Measurements from ENCODE around the gene BCL6.
"Not testable (repeated sequence)": the region's sequence is repeated elsewhere in the genome, so short reads cannot be mapped to it uniquely, and the experiment has no call there.

The BCL6 gene

GRCh38 chr3:187686621-187687273, 58.5 kb downstream of the BCL6 start:
- Histone ChIP-seq H3K9ac (ENCODE audit: low read length in 2 of 2) (no peak overlapping the region), H3K4me3 (ENCODE audit: low read length in 2 of 2) (no peak overlapping the region), H3K27ac (ENCODE audit: low read length) (no peak overlapping the region), H3K4me1 (ENCODE audit: control insufficient read depth, insufficient read depth, low read length) (no peaks in the 10 kb centered on the region), H3K36me3 (ENCODE audit: control insufficient read depth in 2 of 2, insufficient read depth in 2 of 2, low read length in 2 of 2) (no peaks in the 10 kb centered on the region), H3K27me3 (ENCODE audit: control insufficient read depth in 1 of 2, insufficient read depth in 2 of 2, low read length in 2 of 2) (peaks cover 0 to 4% of the 10 kb centered on the region in 2 donors), H3K9me3 (ENCODE audit: control insufficient read depth in 2 of 2, low read length in 2 of 2) (peaks cover 5 to 6% of the 10 kb centered on the region in 2 donors)

GRCh38 chr3:187685948-187686347, 59.3 kb downstream of the BCL6 start:
- Histone ChIP-seq H3K4me3 (ENCODE audit: low read length in 2 of 2) (no peak overlapping the region), H3K27me3 (ENCODE audit: control insufficient read depth in 1 of 2, insufficient read depth in 2 of 2, low read length in 2 of 2) (peaks cover 0 to 4% of the 10 kb centered on the region in 2 donors), H3K9ac (ENCODE audit: low read length in 2 of 2) (no peak overlapping the region), H3K36me3 (ENCODE audit: control insufficient read depth in 2 of 2, insufficient read depth in 2 of 2, low read length in 2 of 2) (no peaks in the 10 kb centered on the region), H3K9me3 (ENCODE audit: control insufficient read depth in 2 of 2, low read length in 2 of 2) (peaks cover 5 to 6% of the 10 kb centered on the region in 2 donors), H3K27ac (ENCODE audit: low read length) (no peak overlapping the region), H3K4me1 (ENCODE audit: control insufficient read depth, insufficient read depth, low read length) (no peaks in the 10 kb centered on the region)

- no peak overlapping the region for H3K9ac ChIP-seq (ENCODE audit: low read length in 2 of 2)
- no peaks in the 10 kb centered on the region for H3K4me1 ChIP-seq (ENCODE audit: control insufficient read depth, insufficient read depth, low read length)
- no peaks in the 10 kb centered on the region for H3K36me3 ChIP-seq (ENCODE audit: control insufficient read depth in 2 of 2, insufficient read depth in 2 of 2, low read length in 2 of 2)
- no peak overlapping the region for H3K4me3 ChIP-seq (ENCODE audit: low read length in 2 of 2)
- H3K27me3 ChIP-seq (ENCODE audit: control insufficient read depth in 1 of 2, insufficient read depth in 2 of 2, low read length in 2 of 2) = peaks cover 0 to 4% of the 10 kb centered on the region in 2 donors
- H3K9me3 ChIP-seq (ENCODE audit: control insufficient read depth in 2 of 2, low read length in 2 of 2) = peaks cover 5 to 6% of the 10 kb centered on the region in 2 donors
- no peak overlapping the region for H3K27ac ChIP-seq (ENCODE audit: low read length)
Observed at GRCh38 chr3:187684880-187685279, 60.4 kb downstream of the BCL6 start.

- no peak overlapping the region for H3K4me3 ChIP-seq (ENCODE audit: low read length in 2 of 2)
- no peaks in the 10 kb centered on the region for H3K4me1 ChIP-seq (ENCODE audit: control insufficient read depth, insufficient read depth, low read length)
- peaks cover 0 to 4% of the 10 kb centered on the region in 2 donors for H3K27me3 ChIP-seq (ENCODE audit: control insufficient read depth in 1 of 2, insufficient read depth in 2 of 2, low read length in 2 of 2)
- no peak overlapping the region for H3K27ac ChIP-seq (ENCODE audit: low read length)
- H3K9me3 ChIP-seq (ENCODE audit: control insufficient read depth in 2 of 2, low read length in 2 of 2) = peaks cover 5 to 6% of the 10 kb centered on the region in 2 donors
- H3K9ac ChIP-seq (ENCODE audit: low read length in 2 of 2) = no peak overlapping the region
- no peaks in the 10 kb centered on the region for H3K36me3 ChIP-seq (ENCODE audit: control insufficient read depth in 2 of 2, insufficient read depth in 2 of 2, low read length in 2 of 2)
Observed at GRCh38 chr3:187684444-187684843, 60.8 kb downstream of the BCL6 start.

GRCh38 chr3:187681756-187682155, 63.5 kb downstream of the BCL6 start:
- H3K9ac ChIP-seq (ENCODE audit: low read length in 2 of 2); H3K36me3 ChIP-seq (ENCODE audit: control insufficient read depth in 2 of 2, insufficient read depth in 2 of 2, low read length in 2 of 2); H3K4me1 ChIP-seq (ENCODE audit: control insufficient read depth, insufficient read depth, low read length); H3K27me3 ChIP-seq (ENCODE audit: control insufficient read depth in 1 of 2, insufficient read depth in 2 of 2, low read length in 2 of 2); H3K9me3 ChIP-seq (ENCODE audit: control insufficient read depth in 2 of 2, low read length in 2 of 2); H3K4me3 ChIP-seq (ENCODE audit: low read length in 2 of 2); H3K27ac ChIP-seq (ENCODE audit: low read length): not testable (repeated sequence)

- H3K4me3 ChIP-seq (ENCODE audit: low read length in 2 of 2) = no peak overlapping the region
- H3K9me3 ChIP-seq (ENCODE audit: control insufficient read depth in 2 of 2, low read length in 2 of 2) = no peaks in the 10 kb centered on the region
- H3K27me3 ChIP-seq (ENCODE audit: control insufficient read depth in 1 of 2, insufficient read depth in 2 of 2, low read length in 2 of 2) = no peaks in the 10 kb centered on the region
- no peaks in the 10 kb centered on the region for H3K4me1 ChIP-seq (ENCODE audit: control insufficient read depth, insufficient read depth, low read length)
- no peaks in the 10 kb centered on the region for H3K36me3 ChIP-seq (ENCODE audit: control insufficient read depth in 2 of 2, insufficient read depth in 2 of 2, low read length in 2 of 2)
- H3K27ac ChIP-seq (ENCODE audit: low read length) = no peak overlapping the region
- no peak overlapping the region for H3K9ac ChIP-seq (ENCODE audit: low read length in 2 of 2)
Observed at GRCh38 chr3:187679638-187680396, 65.5 kb downstream of the BCL6 start.

- no peaks in the 10 kb centered on the region for H3K9me3 ChIP-seq (ENCODE audit: control insufficient read depth in 2 of 2, low read length in 2 of 2)
- no peak overlapping the region for H3K9ac ChIP-seq (ENCODE audit: low read length in 2 of 2)
- H3K4me1 ChIP-seq (ENCODE audit: control insufficient read depth, insufficient read depth, low read length) = no peaks in the 10 kb centered on the region
- no peaks in the 10 kb centered on the region for H3K36me3 ChIP-seq (ENCODE audit: control insufficient read depth in 2 of 2, insufficient read depth in 2 of 2, low read length in 2 of 2)
- no peak overlapping the region for H3K4me3 ChIP-seq (ENCODE audit: low read length in 2 of 2)
- H3K27ac ChIP-seq (ENCODE audit: low read length) = no peak overlapping the region
- H3K27me3 ChIP-seq (ENCODE audit: control insufficient read depth in 1 of 2, insufficient read depth in 2 of 2, low read length in 2 of 2) = no peaks in the 10 kb centered on the region
Observed at GRCh38 chr3:187678726-187679268, 66.5 kb downstream of the BCL6 start.

- Histone ChIP-seq H3K27me3 (ENCODE audit: control insufficient read depth in 1 of 2, insufficient read depth in 2 of 2, low read length in 2 of 2) (no peaks in the 10 kb centered on the region), H3K4me1 (ENCODE audit: control insufficient read depth, insufficient read depth, low read length) (no peaks in the 10 kb centered on the region)
Observed at GRCh38 chr3:187677604-187678003, 67.7 kb downstream of the BCL6 start.

GRCh38 chr3:187673012-187673411, 72.3 kb downstream of the BCL6 start:
- Histone ChIP-seq H3K9me3 (ENCODE audit: control insufficient read depth in 2 of 2, low read length in 2 of 2) (no peaks in the 10 kb centered on the region), H3K27me3 (ENCODE audit: control insufficient read depth in 1 of 2, insufficient read depth in 2 of 2, low read length in 2 of 2) (peaks cover 0 to 7% of the 10 kb centered on the region in 2 donors)

More at GRCh38 chr3:187677604-187678003, 67.7 kb downstream of the BCL6 start:
- no peak overlapping the region for H3K9ac ChIP-seq (ENCODE audit: low read length in 2 of 2)
- H3K27ac ChIP-seq (ENCODE audit: low read length) = no peak overlapping the region
- no peaks in the 10 kb centered on the region for H3K36me3 ChIP-seq (ENCODE audit: control insufficient read depth in 2 of 2, insufficient read depth in 2 of 2, low read length in 2 of 2)
- no peak overlapping the region for H3K4me3 ChIP-seq (ENCODE audit: low read length in 2 of 2)
- no peaks in the 10 kb centered on the region for H3K9me3 ChIP-seq (ENCODE audit: control insufficient read depth in 2 of 2, low read length in 2 of 2)

More at GRCh38 chr3:187673012-187673411, 72.3 kb downstream of the BCL6 start:
- H3K36me3 ChIP-seq (ENCODE audit: control insufficient read depth in 2 of 2, insufficient read depth in 2 of 2, low read length in 2 of 2) = no peaks in the 10 kb centered on the region
- no peak overlapping the region for H3K4me3 ChIP-seq (ENCODE audit: low read length in 2 of 2)
- no peaks in the 10 kb centered on the region for H3K4me1 ChIP-seq (ENCODE audit: control insufficient read depth, insufficient read depth, low read length)
- H3K27ac ChIP-seq (ENCODE audit: low read length) = no peak overlapping the region
- no peak overlapping the region for H3K9ac ChIP-seq (ENCODE audit: low read length in 2 of 2)
